Liver (tissue), 3 donors: Measurements from ENCODE around the gene CORO2B.

Experiments used
- EGR1 ChIP-seq, 2 donors: IDR thresholded peaks; 2 replicates each; pipeline ENCODE4 v1.6.1; 2016 to 2018; ENCODE audit warnings: antibody characterized with exemption in 2 of 2, low read depth in 2 of 2
- GABPA ChIP-seq, 2 donors: IDR thresholded peaks in 1 of 2; conservative IDR thresholded peaks in 1 of 2; 2 replicates each; pipeline ENCODE4 v1.6.1; 2016; ENCODE audit warnings: antibody characterized with exemption in 2 of 2, mild to moderate bottlenecking in 1 of 2, moderate library complexity in 1 of 2
- HNF4A ChIP-seq, 2 donors: conservative IDR thresholded peaks; 2 replicates each; pipeline ENCODE4 v1.6.1; 2016; ENCODE audit warnings: antibody characterized with exemption in 2 of 2, mild to moderate bottlenecking in 2 of 2
- JUND ChIP-seq, 2 donors: IDR thresholded peaks; 2 replicates each; pipeline ENCODE4 v1.6.1; 2016; ENCODE audit warnings: antibody characterized with exemption in 2 of 2
- RAD21 ChIP-seq, 2 donors: IDR thresholded peaks; 2 replicates each; pipeline ENCODE4 v1.6.1; 2016; ENCODE audit warnings: antibody characterized with exemption in 2 of 2, mild to moderate bottlenecking in 2 of 2
- TAF1 ChIP-seq: conservative IDR thresholded peaks from 2 replicates; pipeline ENCODE4 v1.6.1; 2016; ENCODE audit warnings: antibody characterized with exemption, mild to moderate bottlenecking
- YY1 ChIP-seq: IDR thresholded peaks from 2 replicates; pipeline ENCODE4 v1.6.1; 2016; ENCODE audit warnings: antibody characterized with exemption, mild to moderate bottlenecking
- TF ChIP-seq, protein P1 (sequence below): fragments of 150-350 bp; IDR thresholded peaks from 2 replicates; pipeline ENCODE4 v1.5.1; 2017; ENCODE audit warnings: improper control_type of control experiment, low read depth, low read length; ENCODE audit not compliant: missing input control
- TF ChIP-seq, protein P2 (sequence below): IDR thresholded peaks from 2 replicates; pipeline ENCODE4 v1.6.1; 2016; ENCODE audit warnings: antibody characterized with exemption, mild to moderate bottlenecking
- TF ChIP-seq, protein P3 (sequence below): IDR thresholded peaks from 2 replicates; pipeline ENCODE4 v1.6.1; 2016; ENCODE audit warnings: antibody characterized with exemption
- TF ChIP-seq, protein P4 (sequence below): IDR thresholded peaks from 2 replicates; pipeline ENCODE4 v1.6.1; 2016; ENCODE audit warnings: antibody characterized with exemption
- donor health status: healthy.
- donor health status: healthy.

DNA sequence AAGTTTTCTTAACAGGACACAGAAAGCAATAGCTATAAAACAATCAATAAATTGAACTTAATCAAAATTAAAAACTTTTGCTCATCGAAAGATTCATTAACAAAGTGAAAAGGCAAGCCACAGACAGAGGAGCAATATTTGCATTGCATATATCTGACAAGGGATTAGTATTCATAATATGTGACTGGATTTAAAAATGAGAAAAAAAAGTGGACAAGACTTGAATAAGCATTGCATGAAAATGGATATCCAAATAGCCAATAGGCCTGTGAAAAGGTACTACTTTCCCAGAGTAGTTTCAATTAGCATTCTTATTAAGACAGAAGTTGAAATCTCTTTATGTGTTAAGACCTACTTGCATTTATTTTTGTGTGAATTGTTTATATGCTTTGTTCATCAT is 84.7 kb downstream of the CORO2B start:
- TF ChIP-seq, protein P1, sequence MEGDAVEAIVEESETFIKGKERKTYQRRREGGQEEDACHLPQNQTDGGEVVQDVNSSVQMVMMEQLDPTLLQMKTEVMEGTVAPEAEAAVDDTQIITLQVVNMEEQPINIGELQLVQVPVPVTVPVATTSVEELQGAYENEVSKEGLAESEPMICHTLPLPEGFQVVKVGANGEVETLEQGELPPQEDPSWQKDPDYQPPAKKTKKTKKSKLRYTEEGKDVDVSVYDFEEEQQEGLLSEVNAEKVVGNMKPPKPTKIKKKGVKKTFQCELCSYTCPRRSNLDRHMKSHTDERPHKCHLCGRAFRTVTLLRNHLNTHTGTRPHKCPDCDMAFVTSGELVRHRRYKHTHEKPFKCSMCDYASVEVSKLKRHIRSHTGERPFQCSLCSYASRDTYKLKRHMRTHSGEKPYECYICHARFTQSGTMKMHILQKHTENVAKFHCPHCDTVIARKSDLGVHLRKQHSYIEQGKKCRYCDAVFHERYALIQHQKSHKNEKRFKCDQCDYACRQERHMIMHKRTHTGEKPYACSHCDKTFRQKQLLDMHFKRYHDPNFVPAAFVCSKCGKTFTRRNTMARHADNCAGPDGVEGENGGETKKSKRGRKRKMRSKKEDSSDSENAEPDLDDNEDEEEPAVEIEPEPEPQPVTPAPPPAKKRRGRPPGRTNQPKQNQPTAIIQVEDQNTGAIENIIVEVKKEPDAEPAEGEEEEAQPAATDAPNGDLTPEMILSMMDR, result no peak
- no peak for TF ChIP-seq YY1
- no peak for TF ChIP-seq RAD21 (IDR thresholded peaks at IDR 0.05)
- no peak for TF ChIP-seq TAF1
- no peak for TF ChIP-seq JUND (IDR thresholded peaks at IDR 0.05)
- TF ChIP-seq, protein P2, sequence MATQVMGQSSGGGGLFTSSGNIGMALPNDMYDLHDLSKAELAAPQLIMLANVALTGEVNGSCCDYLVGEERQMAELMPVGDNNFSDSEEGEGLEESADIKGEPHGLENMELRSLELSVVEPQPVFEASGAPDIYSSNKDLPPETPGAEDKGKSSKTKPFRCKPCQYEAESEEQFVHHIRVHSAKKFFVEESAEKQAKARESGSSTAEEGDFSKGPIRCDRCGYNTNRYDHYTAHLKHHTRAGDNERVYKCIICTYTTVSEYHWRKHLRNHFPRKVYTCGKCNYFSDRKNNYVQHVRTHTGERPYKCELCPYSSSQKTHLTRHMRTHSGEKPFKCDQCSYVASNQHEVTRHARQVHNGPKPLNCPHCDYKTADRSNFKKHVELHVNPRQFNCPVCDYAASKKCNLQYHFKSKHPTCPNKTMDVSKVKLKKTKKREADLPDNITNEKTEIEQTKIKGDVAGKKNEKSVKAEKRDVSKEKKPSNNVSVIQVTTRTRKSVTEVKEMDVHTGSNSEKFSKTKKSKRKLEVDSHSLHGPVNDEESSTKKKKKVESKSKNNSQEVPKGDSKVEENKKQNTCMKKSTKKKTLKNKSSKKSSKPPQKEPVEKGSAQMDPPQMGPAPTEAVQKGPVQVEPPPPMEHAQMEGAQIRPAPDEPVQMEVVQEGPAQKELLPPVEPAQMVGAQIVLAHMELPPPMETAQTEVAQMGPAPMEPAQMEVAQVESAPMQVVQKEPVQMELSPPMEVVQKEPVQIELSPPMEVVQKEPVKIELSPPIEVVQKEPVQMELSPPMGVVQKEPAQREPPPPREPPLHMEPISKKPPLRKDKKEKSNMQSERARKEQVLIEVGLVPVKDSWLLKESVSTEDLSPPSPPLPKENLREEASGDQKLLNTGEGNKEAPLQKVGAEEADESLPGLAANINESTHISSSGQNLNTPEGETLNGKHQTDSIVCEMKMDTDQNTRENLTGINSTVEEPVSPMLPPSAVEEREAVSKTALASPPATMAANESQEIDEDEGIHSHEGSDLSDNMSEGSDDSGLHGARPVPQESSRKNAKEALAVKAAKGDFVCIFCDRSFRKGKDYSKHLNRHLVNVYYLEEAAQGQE, result no peak
- TF ChIP-seq EGR1 (IDR thresholded peaks at IDR 0.05; ENCODE audit: low read depth in 2 of 2), result no peak
- no peak for TF ChIP-seq GABPA (IDR thresholded peaks at IDR 0.05 in 1 of 2, conservative IDR thresholded peaks at IDR 0.05 in 1 of 2)
- TF ChIP-seq, protein P3, sequence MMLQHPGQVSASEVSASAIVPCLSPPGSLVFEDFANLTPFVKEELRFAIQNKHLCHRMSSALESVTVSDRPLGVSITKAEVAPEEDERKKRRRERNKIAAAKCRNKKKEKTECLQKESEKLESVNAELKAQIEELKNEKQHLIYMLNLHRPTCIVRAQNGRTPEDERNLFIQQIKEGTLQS, result no peak
- TF ChIP-seq, protein P4, sequence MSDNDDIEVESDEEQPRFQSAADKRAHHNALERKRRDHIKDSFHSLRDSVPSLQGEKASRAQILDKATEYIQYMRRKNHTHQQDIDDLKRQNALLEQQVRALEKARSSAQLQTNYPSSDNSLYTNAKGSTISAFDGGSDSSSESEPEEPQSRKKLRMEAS, result no peak
- no peak for TF ChIP-seq HNF4A (conservative IDR thresholded peaks at IDR 0.05)
